GM12874 (cell line): ENCODE results near the gene CXCL13.

Experiments used
- TF ChIP-seq, protein P1 (sequence below): IDR thresholded peaks from 2 replicates; pipeline ENCODE4 v1.5.1; 2011; ENCODE audit warnings: low read depth, mild to moderate bottlenecking, control low read depth, low read length, moderate library complexity; ENCODE audit not compliant: insufficient read depth

Gene CXCL13

DNA sequence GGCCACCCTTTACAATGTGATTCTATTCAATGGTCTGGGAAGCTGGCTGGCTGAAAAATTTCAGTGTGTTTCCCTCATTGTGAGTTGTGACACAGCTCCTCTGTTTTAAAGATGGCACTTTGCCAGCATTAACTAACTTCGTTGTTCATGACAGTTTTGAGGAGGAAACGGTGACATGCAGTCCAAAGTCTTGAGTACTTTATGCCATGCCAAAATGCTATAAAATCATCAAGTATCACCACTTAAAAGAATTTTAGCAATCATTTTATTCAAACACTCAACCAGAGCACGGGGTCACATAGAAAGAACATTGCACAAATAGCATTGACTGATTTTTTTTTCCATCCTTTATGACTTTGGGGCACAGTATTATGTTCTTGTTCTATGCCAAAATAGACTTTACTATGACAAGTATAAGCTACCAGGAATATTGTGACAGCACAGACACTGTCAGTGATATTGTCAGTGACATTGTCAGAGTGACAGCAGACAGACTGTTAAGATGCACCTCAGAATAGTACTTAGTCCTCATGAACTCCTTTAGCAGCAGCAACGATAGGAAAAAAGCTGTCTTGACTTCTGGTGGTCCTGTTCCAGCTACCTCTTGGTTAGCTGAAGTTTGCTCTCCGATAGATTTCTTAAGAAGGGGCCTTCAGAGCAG, 46.7 kb downstream of the CXCL13 start:
- TF ChIP-seq, protein P1, sequence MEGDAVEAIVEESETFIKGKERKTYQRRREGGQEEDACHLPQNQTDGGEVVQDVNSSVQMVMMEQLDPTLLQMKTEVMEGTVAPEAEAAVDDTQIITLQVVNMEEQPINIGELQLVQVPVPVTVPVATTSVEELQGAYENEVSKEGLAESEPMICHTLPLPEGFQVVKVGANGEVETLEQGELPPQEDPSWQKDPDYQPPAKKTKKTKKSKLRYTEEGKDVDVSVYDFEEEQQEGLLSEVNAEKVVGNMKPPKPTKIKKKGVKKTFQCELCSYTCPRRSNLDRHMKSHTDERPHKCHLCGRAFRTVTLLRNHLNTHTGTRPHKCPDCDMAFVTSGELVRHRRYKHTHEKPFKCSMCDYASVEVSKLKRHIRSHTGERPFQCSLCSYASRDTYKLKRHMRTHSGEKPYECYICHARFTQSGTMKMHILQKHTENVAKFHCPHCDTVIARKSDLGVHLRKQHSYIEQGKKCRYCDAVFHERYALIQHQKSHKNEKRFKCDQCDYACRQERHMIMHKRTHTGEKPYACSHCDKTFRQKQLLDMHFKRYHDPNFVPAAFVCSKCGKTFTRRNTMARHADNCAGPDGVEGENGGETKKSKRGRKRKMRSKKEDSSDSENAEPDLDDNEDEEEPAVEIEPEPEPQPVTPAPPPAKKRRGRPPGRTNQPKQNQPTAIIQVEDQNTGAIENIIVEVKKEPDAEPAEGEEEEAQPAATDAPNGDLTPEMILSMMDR: no peak

DNA sequence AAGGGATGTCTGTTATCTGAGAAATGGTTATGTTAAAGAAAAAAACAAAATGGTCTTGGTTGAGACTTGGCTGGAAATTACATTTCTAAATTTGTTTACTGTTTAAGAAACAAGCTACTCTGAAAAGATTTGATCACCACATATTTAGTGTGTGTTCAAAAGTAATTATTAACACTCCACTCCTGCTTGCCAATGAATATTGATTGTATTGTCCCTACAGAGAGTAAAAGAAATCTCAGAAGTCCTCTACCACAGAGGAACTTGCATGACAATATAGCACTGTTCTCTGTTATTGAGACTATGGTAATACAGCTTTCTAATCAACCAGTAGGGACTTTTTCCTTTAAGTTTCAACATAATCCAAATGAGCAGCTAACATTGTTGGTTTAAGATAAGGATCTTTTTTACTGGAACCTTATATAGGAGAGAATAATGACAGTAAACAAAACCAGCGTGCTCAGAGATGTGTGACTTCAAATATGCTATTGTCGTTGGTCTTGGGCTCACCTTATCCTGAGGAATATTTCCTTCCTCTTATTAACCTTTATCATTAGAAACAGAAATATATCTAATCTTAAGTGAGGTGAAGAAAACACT, 47.6 kb downstream of the CXCL13 start:
- TF ChIP-seq, protein P1: no peak
